Measurements from ENCODE around the gene IGF1R.

IGF1R gene

DNA sequence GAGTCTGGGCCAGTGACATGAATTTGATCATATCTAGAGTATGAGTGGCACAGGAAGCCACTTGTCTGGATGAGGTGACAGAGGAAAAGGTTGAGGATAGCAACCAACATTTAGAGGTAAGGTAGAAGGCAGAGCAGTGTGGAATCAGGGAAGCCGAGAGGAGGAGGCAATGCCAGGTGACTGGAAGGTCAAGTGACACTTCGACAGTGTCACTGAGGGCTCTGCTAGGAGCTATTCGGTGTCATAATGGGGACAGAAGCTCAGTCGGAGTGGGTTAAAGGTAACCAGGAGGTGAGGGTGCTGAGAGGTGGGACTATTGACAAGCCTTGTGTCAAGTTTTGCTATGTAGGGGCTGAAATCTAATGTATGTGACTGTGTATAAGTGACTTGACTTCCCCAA is 56.7 kb downstream of the IGF1R start:
- no peak for DNase-seq (ENCODE audit: low read depth in 2 of 2)

GRCh38 chr15:98706387-98706786 is 58.0 kb downstream of the IGF1R start:
- DNase-seq (ENCODE audit: low read depth in 2 of 2): no peak

GRCh38 chr15:98706986-98707385 is 58.6 kb downstream of the IGF1R start:
- no peak for DNase-seq (ENCODE audit: low read depth in 2 of 2)

GRCh38 chr15:98708037-98708590 is 59.8 kb downstream of the IGF1R start:
- no peak for DNase-seq (ENCODE audit: low read depth in 2 of 2)

GRCh38 chr15:98711810-98712209 is 63.5 kb downstream of the IGF1R start:
- DNase-seq (ENCODE audit: low read depth in 2 of 2): no peak

GRCh38 chr15:98712845-98713584 is 64.7 kb downstream of the IGF1R start:
- no peak for DNase-seq (ENCODE audit: low read depth in 2 of 2)

DNA sequence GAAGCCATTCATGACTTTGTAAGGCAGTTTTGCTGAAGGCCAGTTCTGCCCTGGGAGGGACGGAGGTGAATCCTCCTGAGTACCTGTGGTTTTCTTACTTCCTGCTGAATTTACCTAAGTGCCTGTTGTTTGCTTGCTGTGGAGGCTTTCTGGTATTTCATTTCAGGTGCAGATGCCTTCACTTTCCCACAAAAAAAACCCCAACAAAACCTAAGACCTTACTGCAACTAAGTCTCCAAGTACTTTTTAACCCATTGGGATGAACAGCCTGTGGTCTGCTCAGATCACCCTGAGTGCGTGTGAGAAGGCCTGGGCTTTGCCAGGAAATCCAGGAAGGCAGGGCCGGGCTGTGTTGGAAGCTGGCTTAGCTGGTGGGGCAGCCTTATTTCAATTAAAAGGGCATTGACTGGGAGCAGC is 65.3 kb downstream of the IGF1R start:
- DNase-seq (ENCODE audit: low read depth in 2 of 2): no peak

DNA sequence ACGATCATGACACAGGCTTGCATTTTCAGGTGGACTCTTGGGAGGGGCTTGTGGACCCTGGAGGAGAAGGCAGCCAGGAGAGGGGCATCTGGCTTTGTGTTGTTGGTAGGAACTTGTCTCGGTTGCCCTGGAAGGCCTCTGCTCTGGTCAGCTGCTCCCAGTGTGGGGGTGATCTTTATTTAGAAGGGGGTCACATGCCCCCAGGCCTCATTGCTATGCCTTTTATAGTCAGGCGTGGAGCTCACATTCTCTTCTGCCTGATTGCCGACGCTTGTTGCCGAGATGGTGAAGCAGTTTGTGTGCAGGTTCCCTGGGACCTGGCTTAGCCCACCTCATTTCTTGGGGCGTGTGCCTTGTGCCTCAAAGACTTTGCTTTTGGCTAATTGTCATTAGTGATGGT is 66.6 kb downstream of the IGF1R start:
- no peak for DNase-seq (ENCODE audit: low read depth in 2 of 2)

DNA sequence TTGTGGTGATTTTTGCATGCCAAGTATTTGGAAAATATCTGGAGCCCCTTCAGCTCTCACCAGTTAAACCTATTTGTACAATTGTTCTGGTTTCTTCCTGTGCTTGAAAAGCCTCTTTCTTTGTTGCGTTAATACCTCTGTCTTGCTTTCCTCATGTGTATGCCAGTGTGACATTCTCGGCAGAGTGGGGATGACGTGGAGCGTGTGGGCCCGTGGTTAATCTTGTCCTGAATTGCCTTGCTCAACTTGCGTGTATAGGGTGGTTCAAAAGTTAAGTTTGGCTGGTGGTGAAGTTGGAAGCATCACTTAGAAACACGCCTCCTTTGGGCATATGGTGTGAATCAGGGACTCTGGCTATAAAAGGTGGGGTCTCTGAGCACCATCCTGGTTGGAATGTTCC is 67.1 kb downstream of the IGF1R start:
- DNase-seq (ENCODE audit: low read depth in 2 of 2): no peak

DNA sequence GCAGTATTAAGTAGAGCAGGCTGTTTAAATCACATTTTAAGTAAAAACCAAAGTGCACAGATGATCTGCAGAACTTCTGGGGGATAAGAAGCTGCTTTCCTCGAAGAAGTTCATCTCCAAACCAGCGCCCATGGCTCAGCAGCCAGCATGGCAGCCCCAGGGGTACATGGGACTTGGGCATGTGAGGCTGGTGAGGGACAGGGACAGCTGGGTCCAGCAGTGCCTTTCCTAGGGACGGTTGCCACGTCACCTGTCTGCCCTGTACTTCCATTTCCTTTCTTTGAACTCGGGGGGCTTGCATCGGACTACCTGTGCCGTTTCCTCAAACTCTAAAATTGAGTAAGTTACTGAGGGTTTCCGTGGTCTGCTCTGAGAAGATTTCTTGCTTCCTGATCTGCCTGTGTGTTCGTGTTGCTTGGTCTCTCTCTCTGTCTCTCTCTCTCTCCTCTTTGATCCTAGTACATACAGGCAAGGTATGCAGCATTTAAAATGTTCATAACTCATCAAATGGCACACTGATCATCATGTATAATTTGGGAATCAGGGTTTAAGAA is 67.6 kb downstream of the IGF1R start:
- no peak for DNase-seq (ENCODE audit: low read depth in 2 of 2)

DNA sequence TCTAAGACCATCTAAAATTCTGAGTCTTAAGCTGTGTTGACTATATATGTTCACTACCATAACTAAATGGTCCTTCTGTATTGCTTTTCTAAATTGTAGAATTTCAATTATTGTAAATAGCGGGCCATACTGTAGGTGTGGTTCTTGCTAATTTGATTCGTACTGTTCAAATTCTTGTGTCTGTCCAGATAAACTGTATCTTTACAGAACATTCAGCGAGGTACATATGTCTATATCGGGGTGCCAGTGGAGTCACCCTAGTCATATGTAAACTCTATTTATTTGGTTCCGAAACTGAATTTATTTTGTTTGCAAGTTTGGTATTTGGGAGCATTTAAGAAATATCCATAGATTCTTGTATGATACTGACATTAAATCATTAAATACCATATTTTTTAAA is 69.0 kb downstream of the IGF1R start:
- DNase-seq (ENCODE audit: low read depth in 2 of 2): no peak

DNA sequence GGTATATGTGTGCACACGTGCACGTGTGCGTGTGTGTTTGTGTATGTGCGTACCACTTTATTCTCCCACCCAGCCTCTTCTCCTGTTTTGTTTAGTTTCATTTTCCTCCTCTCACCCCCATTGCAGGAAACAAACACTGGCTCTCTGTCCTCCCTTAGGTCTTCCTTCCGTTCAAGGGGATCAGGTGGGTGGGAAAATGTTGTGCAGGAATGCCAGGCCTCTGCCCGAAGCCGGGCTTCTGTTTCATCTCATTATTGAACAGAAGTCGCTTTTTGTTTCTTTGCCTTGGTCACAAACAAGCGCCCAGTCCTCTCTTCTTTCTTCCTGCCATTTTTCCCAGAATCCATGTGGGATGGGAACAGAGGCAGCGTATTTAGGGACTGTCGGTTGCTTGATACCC is 69.6 kb downstream of the IGF1R start:
- DNase-seq (ENCODE audit: low read depth in 2 of 2): no peak

DNA sequence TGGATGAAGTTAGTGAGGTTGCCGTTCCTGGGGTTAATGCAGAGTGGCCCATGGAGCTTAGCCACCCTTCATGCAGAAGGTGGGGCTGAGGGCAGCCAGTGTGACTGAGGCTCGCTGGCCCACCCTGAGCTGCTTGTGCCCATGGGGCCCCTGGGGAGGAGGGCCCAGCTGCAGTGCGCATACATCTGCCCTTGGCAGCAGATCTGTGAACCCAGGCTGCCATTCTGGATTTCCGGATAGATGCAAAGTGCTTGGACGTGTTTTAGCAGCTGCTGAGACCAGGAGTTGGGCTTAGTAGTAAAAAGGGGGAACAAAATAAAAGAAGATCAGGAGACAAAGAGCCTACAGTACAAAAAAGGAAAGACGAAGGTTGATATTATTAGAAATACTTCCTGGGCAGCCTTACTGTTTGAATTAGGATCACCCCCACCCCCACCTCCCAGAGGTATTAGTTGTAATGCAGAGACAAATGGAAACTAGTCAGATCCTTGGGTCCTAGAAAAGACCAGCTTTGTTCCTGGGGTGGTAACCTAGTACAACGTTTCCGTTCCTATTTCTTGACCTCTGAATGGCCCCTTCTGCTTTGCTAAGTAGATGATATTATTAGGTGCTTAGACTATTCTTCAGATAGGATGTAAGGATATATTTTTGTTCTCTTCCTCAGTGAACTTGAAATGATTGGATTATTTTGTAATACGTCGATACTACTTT is 70.2 kb downstream of the IGF1R start:
- no peak for DNase-seq (ENCODE audit: low read depth in 2 of 2)

GRCh38 chr15:98719137-98719740 is 70.9 kb downstream of the IGF1R start:
- no peak for DNase-seq (ENCODE audit: low read depth in 2 of 2)

GRCh38 chr15:98720031-98720430 is 71.7 kb downstream of the IGF1R start:
- no peak for DNase-seq (ENCODE audit: low read depth in 2 of 2)

DNA sequence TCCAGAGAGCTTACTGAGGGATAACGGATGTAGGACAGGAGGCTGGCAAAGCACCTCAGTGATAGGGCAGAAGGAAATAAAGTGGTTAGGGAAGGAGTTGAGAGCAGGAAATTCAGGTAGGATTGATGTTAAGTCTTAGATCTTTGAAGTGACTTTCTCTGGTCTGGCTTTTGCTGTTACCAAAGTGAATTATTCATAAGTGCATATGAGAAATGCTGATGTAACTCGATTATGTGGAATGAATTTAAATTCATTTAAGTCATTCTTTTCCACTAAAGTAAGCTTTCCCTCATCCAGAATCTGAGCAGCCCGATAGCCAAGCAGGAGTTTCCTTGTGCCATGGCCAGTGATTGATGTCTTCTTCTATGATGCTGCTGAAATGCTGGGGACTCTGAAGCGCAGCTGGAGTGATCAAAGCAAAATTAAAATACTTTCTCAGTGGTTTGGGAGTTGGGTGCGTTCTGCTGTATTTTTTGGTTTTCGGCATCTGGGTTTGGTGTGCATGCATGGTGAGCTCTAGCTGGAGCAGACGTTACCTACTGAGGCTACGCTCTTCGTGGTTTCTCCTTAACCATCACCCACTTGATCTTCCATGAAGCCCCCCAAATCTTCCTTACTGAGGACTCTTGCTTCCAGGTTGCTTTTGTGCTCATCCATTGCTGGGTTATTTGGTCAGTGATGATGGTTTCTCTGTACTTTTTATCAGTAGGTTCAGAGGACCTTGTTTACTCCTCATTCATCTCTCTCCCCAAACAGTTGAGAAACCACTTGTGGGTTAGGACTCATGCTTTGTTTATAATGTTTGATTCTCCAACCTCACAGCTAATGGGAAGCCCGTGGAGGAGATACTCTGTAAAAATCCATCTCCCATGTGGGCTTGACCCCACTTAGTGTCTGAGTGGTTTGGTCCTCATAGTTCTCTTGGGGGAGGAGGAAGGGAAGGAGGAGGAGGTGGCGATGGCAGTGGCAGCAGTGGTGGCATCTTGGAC is 72.5 kb downstream of the IGF1R start:
- DNase-seq (ENCODE audit: low read depth in 2 of 2): no peak

DNA sequence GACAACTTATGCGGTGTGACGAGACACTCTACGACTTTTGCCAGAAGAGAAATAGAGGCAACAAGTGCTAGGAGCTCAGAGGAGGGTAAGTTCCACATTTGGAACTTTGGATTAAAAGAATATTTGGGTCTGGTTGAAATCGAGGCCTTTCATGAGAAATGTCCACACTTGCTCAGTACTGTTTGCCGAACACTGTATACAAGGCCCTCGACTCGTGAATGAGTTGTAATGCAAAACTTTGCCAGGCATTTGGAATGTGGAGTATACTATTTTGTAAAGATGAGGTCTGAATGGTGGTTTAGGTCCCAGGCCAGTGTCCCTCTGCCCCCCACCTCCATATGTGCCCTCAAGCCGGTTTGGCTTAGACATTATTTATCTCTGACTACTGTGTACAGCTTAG is 73.9 kb downstream of the IGF1R start:
- no peak for DNase-seq (ENCODE audit: low read depth in 2 of 2)

GRCh38 chr15:98722645-98723044 is 74.3 kb downstream of the IGF1R start:
- DNase-seq (ENCODE audit: low read depth in 2 of 2): no peak

DNA sequence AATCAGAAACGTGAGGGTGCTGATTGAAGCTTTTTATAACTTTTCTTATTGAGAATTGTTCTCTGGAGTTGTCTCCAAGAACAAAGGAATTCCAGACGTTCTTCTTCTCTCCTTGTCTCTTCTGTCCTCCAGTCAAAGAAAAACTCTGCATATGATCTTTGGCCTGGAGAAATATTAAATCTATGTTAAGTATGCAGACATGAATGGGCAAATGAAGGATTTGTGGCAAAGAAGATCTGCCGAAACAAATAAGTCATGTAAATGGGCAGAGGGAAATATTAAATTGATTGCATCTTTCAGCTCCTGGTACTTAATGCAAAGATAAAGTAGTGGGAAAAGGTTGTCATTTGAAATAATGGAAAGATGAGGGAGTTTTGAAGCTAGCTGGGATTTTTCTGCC is 74.9 kb downstream of the IGF1R start:
- DNase-seq (ENCODE audit: low read depth in 2 of 2): no peak

DNA sequence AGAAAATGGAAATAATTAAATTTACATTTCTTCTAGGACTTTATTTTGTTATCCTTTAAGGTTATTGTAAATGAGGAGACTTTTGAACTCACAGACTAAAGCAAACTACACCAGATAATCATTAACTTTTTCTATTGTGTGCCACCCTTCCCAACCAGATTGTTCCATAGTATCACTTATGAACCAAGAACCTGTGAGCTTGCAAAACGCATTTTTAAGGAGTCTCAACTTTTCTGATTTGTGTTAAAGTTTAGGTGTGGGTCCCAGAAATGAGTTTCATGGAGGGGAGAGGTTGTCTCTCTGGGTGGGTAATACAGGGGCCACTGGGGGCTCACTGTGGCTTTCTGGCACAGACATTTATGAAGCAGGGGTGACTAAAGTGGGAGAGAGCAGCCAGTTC is 75.7 kb downstream of the IGF1R start:
- no peak for DNase-seq (ENCODE audit: low read depth in 2 of 2)

GRCh38 chr15:98724494-98724893 is 76.2 kb downstream of the IGF1R start:
- no peak for DNase-seq (ENCODE audit: low read depth in 2 of 2)
